PC-3 (cell line): Measurements from ENCODE around the gene TRIP12. TPM values are rescaled to one million over a fixed set of nuclear protein-coding genes. Genes with fewer than 3 reads are reported as not detected.
"Not testable (repeated sequence)": the region's sequence is repeated elsewhere in the genome, so short reads cannot be mapped to it uniquely, and the experiment has no call there.

Experiments
- ATAC-seq: fragments of 200-7000 bp; cut with Tn5 transposase; 2 replicates; pipeline ENCODE4 v1.9.1; 2020; ENCODE audit warnings: mild to moderate bottlenecking, moderate library complexity
- BruUV-seq: library from RNA; stranded (reverse); fragments of 400-500 nt; replicated peaks from 2 replicates; lab custom pipeline; 2021; lab: Mats Ljungman, UMichigan
- CTCF ChIA-PET: fragments of 300-600 bp; sonication (Branson Sonifier 250); formaldehyde crosslinking; loops from one replicate; lab custom pipeline; 2022; ENCODE audit warnings: antibody characterized with exemption; lab: Charles Lee
- POLR2A ChIA-PET: fragments of 300-600 bp; sonication (Branson Sonifier 250); formaldehyde crosslinking; loops from one replicate; lab custom pipeline; 2022; ENCODE audit warnings: antibody characterized with exemption; ENCODE audit not compliant: unreplicated experiment; lab: Charles Lee
- DNase-seq: peaks from one replicate; pipeline ENCODE4 v3.0.0-alpha.2; 2015
- H2AFZ ChIP-seq: fragments of 300-600 bp; sonication (generic); 2 replicates; pipeline ENCODE4 v1.6.0; 2016; ENCODE audit warnings: antibody characterized with exemption, low read length
- H3F3A ChIP-seq: fragments of 300-600 bp; sonication (generic); one replicate; pipeline ENCODE4 v1.6.0; 2017; ENCODE audit warnings: antibody characterized with exemption, low read length, control low read depth, mild to moderate bottlenecking; ENCODE audit not compliant: unreplicated experiment
- H3K27ac ChIP-seq: fragments of 300-600 bp; sonication (generic); 2 replicates; pipeline ENCODE4 v1.5.1; 2016; ENCODE audit warnings: mild to moderate bottlenecking, low read length
- H3K27me3 ChIP-seq: fragments of 300-600 bp; sonication (generic); 2 replicates; pipeline ENCODE4 v1.6.1; 2016; ENCODE audit warnings: low read length, mixed read lengths
- H3K36me3 ChIP-seq: fragments of 300-600 bp; sonication (generic); 2 replicates; pipeline ENCODE4 v1.6.1; 2016; ENCODE audit warnings: low read depth, mixed run types, low read length, mixed read lengths
- H3K4me1 ChIP-seq: fragments of 300-600 bp; sonication (generic); 2 replicates; pipeline ENCODE4 v1.5.1; 2016; ENCODE audit warnings: low read length; ENCODE audit not compliant: insufficient read depth
- H3K4me2 ChIP-seq: fragments of 300-600 bp; sonication (generic); 2 replicates; pipeline ENCODE4 v1.6.0; 2016; ENCODE audit warnings: low read length
- H3K4me3 ChIP-seq: fragments of 300-600 bp; sonication (generic); 2 replicates; pipeline ENCODE4 v1.5.1; 2016; ENCODE audit warnings: mild to moderate bottlenecking, low read length, mixed read lengths
- H3K79me2 ChIP-seq: fragments of 300-600 bp; sonication (generic); 2 replicates; pipeline ENCODE4 v1.6.1; 2017; ENCODE audit warnings: low read length, mixed read lengths
- H3K9ac ChIP-seq: fragments of 300-600 bp; sonication (generic); 2 replicates; pipeline ENCODE4 v1.6.0; 2016; ENCODE audit warnings: mild to moderate bottlenecking, low read length
- H3K9me2 ChIP-seq: fragments of 300-600 bp; sonication (generic); replicated peaks from 2 replicates; pipeline ENCODE4 v1.6.1; 2016; ENCODE audit warnings: mixed run types, low read length, mixed read lengths
- H3K9me3 ChIP-seq: fragments of 300-600 bp; sonication (generic); 2 replicates; pipeline ENCODE4 v1.6.1; 2016; ENCODE audit warnings: low read length, mixed read lengths
- H4K20me1 ChIP-seq: fragments of 300-600 bp; sonication (generic); 2 replicates; pipeline ENCODE4 v1.6.1; 2016; ENCODE audit warnings: low read length, mixed read lengths
- CTCF ChIP-seq: fragments of 300-600 bp; sonication (generic); conservative IDR thresholded peaks from 2 replicates; pipeline ENCODE4 v1.5.1; 2017; ENCODE audit warnings: antibody characterized with exemption, low read depth, mild to moderate bottlenecking, low read length
- EZH2 ChIP-seq: fragments of 300-600 bp; sonication (generic); IDR thresholded peaks from one replicate; pipeline ENCODE4 v1.6.1; 2017; ENCODE audit warnings: antibody characterized with exemption, mild to moderate bottlenecking, low read length; ENCODE audit not compliant: unreplicated experiment
- EZH2phosphoT487 ChIP-seq: fragments of 300-600 bp; sonication (generic); IDR thresholded peaks from 2 replicates; pipeline ENCODE4 v1.6.1; 2018; ENCODE audit warnings: mild to moderate bottlenecking, antibody characterized with exemption, low read length, borderline replicate concordance
- intact Hi-C: fragments of 100-400 bp; cut with micrococcal nuclease; formaldehyde crosslinking; loops from 2 replicates; pipeline ENCODE4 v1.9.0; 2023
- total RNA-seq: library from RNA; depleted of rRNA; stranded (reverse); fragments of >200 nt; gene quantifications from 2 replicates; pipeline ENCODE4 v1.2.3, GENCODE V29; 2014

The TRIP12 gene
- total RNA-seq, 1 experiment from 2014 or later = 113 TPM

GRCh38 chr2:229970406-229970805 is 48.6 kb upstream of the TRIP12 start:
- POLR2A ChIA-PET = no interaction called here

GRCh38 chr2:229969921-229970320 is 48.1 kb upstream of the TRIP12 start:
- Histone ChIP-seq H3K36me3 (no peaks in the 10 kb centered on the region), H3K4me1 (no peaks in the 10 kb centered on the region), H3K4me3 (no peak overlapping the region), H3F3A (no peaks in the 10 kb centered on the region), H3K79me2 (no peaks in the 10 kb centered on the region), H3K27me3 (no peaks in the 10 kb centered on the region), H3K4me2 (no peak overlapping the region), H3K9ac (no peak overlapping the region), H4K20me1 (no peaks in the 10 kb centered on the region), H3K27ac (no peak overlapping the region), H3K9me2 (no peaks in the 10 kb centered on the region), H3K9me3 (no peaks in the 10 kb centered on the region), H2AFZ (no peak overlapping the region)
- TF ChIP-seq CTCF (no peak), EZH2phosphoT487 (no peak), EZH2 (no peak)
- ATAC-seq (no peak), DNase-seq (no peak)
- intact Hi-C loops = no loop called here
- no TSS peak for BruUV-seq
- CTCF ChIA-PET = no interaction called here
- POLR2A ChIA-PET = no interaction called here

More at GRCh38 chr2:229970406-229970805, 48.6 kb upstream of the TRIP12 start:
- intact Hi-C loops = no loop called here
- Histone ChIP-seq H2AFZ (no peak overlapping the region), H3K4me1 (no peaks in the 10 kb centered on the region), H3K9me3 (no peaks in the 10 kb centered on the region), H3K79me2 (no peaks in the 10 kb centered on the region), H4K20me1 (no peaks in the 10 kb centered on the region), H3K4me3 (no peak overlapping the region), H3K36me3 (no peaks in the 10 kb centered on the region), H3F3A (no peaks in the 10 kb centered on the region), H3K27me3 (no peaks in the 10 kb centered on the region), H3K9ac (no peak overlapping the region), H3K9me2 (no peaks in the 10 kb centered on the region), H3K4me2 (no peak overlapping the region), H3K27ac (no peak overlapping the region)
- no peak for DNase-seq
- CTCF ChIA-PET = no interaction called here
- no peak for ATAC-seq
- no TSS peak for BruUV-seq
- no peak for TF ChIP-seq EZH2
- no peak for TF ChIP-seq EZH2phosphoT487
- no peak for TF ChIP-seq CTCF

- H3K27me3 ChIP-seq, BruUV-seq, H3K79me2 ChIP-seq, H3K9ac ChIP-seq, H3K4me1 ChIP-seq, POLR2A ChIA-PET, H3K9me3 ChIP-seq, H3K9me2 ChIP-seq, H2AFZ ChIP-seq, H3K36me3 ChIP-seq, intact Hi-C loops, H3K4me2 ChIP-seq, H3F3A ChIP-seq, H3K4me3 ChIP-seq, H3K27ac ChIP-seq, H4K20me1 ChIP-seq: not testable (repeated sequence)
- ATAC-seq = peak; percentile 56
- DNase-seq = peak; percentile 38
- CTCF ChIA-PET = interaction anchor here (0.7 kb wide), 1 partner anchor 72 kb away, joined by 8 read pairs; no protein-coding TSS in a partner anchor
These were observed 41.8 kb upstream of the TRIP12 start for GRCh38 chr2:229963596-229963995.
